Naive thymus-derived CD4-positive, alpha-beta T cell (primary cell): ENCODE results near the gene LMAN2L. TPM values are rescaled to one million over a fixed set of nuclear protein-coding genes. Genes with fewer than 3 reads are reported as not detected.
A peak's percentile ranks its signal among the peaks of the same experiment; 100 is the strongest.

ENCODE experiments used
- ATAC-seq: fragments of 150-1000 bp; cut with Tn5 transposase; 2 replicates; pipeline ENCODE4 v1.10.0; 2021; ENCODE audit warnings: mild to moderate bottlenecking, moderate library complexity
- CTCF ChIA-PET: fragments of 350-600 bp; sonication (Branson Sonifier 250); formaldehyde crosslinking; loops from one replicate; lab custom pipeline; 2021; ENCODE audit warnings: antibody characterized with exemption; lab: Charles Lee
- POLR2A ChIA-PET: fragments of 350-600 bp; sonication (Branson Sonifier 250); formaldehyde crosslinking; loops from one replicate; lab custom pipeline; 2021; ENCODE audit warnings: antibody characterized with exemption, inconsistent platforms; lab: Charles Lee
- DNase-seq, 9 donors: peaks; one replicate each; pipeline versions ENCODE4 v3.0.0 to v3.0.0-alpha.2; 2020 to 2022; ENCODE audit warnings: mixed read lengths in 1 of 9
- H3K27ac ChIP-seq: one replicate; pipeline ENCODE4 v1.7.0; 2013; ENCODE audit warnings: mild to moderate bottlenecking, low read depth, low read length, moderate library complexity
- H3K27me3 ChIP-seq, 2 donors: one replicate each; pipeline ENCODE4 v1.7.0; 2013; ENCODE audit warnings: low read length in 2 of 2, mild to moderate bottlenecking in 2 of 2, moderate library complexity in 2 of 2; ENCODE audit not compliant: control insufficient read depth in 2 of 2, insufficient read depth in 2 of 2
- H3K36me3 ChIP-seq, 3 experiments: 1 replicate in 2 of 3; 2 replicates in 1 of 3; pipeline ENCODE4 v1.7.0; 2013; ENCODE audit warnings: low read length in 3 of 3, mild to moderate bottlenecking in 3 of 3, moderate library complexity in 1 of 3; ENCODE audit not compliant: insufficient read depth in 3 of 3, control insufficient read depth in 2 of 3
- H3K4me1 ChIP-seq, 2 donors: one replicate each; pipeline ENCODE4 v1.7.0; 2013; ENCODE audit warnings: low read length in 2 of 2, mild to moderate bottlenecking in 2 of 2, moderate library complexity in 1 of 2; ENCODE audit not compliant: control insufficient read depth in 2 of 2, insufficient read depth in 2 of 2
- H3K4me3 ChIP-seq: 2 replicates; pipeline ENCODE4 v1.7.0; 2013; ENCODE audit warnings: mild to moderate bottlenecking, low read length
- H3K9me3 ChIP-seq, 3 experiments: 1 replicate in 2 of 3; 2 replicates in 1 of 3; pipeline ENCODE4 v1.7.0; 2013; ENCODE audit warnings: low read length in 3 of 3; ENCODE audit not compliant: control insufficient read depth in 2 of 3
- H3K27ac Mint-ChIP-seq, 9 donors: one replicate each; pipeline ENCODE4 v1.8.0; 2020 to 2022; ENCODE audit warnings: mixed read lengths in 9 of 9, mild to moderate bottlenecking in 8 of 9, moderate library complexity in 5 of 9, inconsistent platforms in 2 of 9
- H3K27me3 Mint-ChIP-seq, 5 donors: one replicate each; pipeline ENCODE4 v1.8.0; 2021 to 2022; ENCODE audit warnings: mixed read lengths in 5 of 5, mild to moderate bottlenecking in 1 of 5
- H3K36me3 Mint-ChIP-seq, 5 donors: one replicate each; pipeline ENCODE4 v1.8.0; 2020 to 2022; ENCODE audit warnings: mixed read lengths in 5 of 5, mild to moderate bottlenecking in 3 of 5, inconsistent platforms in 1 of 5
- H3K4me1 Mint-ChIP-seq, 7 donors: one replicate each; pipeline ENCODE4 v1.8.0; 2020 to 2022; ENCODE audit warnings: mixed read lengths in 7 of 7, mild to moderate bottlenecking in 3 of 7, inconsistent platforms in 1 of 7
- H3K4me3 Mint-ChIP-seq, 10 donors: one replicate each; pipeline ENCODE4 v1.8.0; 2020 to 2022; ENCODE audit warnings: mild to moderate bottlenecking in 10 of 10, mixed read lengths in 10 of 10, moderate library complexity in 6 of 10, inconsistent platforms in 2 of 10
- H3K9me3 Mint-ChIP-seq, 11 donors: one replicate each; pipeline ENCODE4 v1.8.0; 2020 to 2022; ENCODE audit warnings: mixed read lengths in 11 of 11, mild to moderate bottlenecking in 4 of 11, inconsistent platforms in 1 of 11, moderate library complexity in 1 of 11
- intact Hi-C, 2 donors: fragments of 100-400 bp; cut with micrococcal nuclease; formaldehyde crosslinking; loops; one replicate each; pipeline ENCODE4 v1.15.1; 2023
- polyA plus RNA-seq, 2 donors: library from polyadenylated mRNA; unstranded; fragments of 300-500 nt; fragmentation: Illumina TruSeq; gene quantifications; one replicate each; pipeline ENCODE4 v1.2.3, GENCODE V29; 2021
- total RNA-seq, 6 experiments: library from RNA in 5 of 6; stranded (reverse) in 5 of 6; gene quantifications; 1 replicate in 5 of 6; 2 replicates in 1 of 6; pipeline ENCODE4 v1.2.3 and lab custom pipeline; 2021 to 2026

The LMAN2L gene
- total and polyA plus RNA-seq, 7 experiments from 2014 or later: 5.0 to 28.4 (median 10.2) TPM

GRCh38 chr2:96762529-96763311 is 22.9 kb upstream of the LMAN2L start:
- peak overlapping the region; percentile 16 to 92 (median 75) for H3K27ac Mint-ChIP-seq
- ATAC-seq: no peak
- peaks cover 48 to 75% (median 64%) of the 10 kb centered on the region in 7 donors for H3K4me1 Mint-ChIP-seq
- H3K27me3 Mint-ChIP-seq: no peaks in the 10 kb centered on the region
- peak overlapping the region; percentile 83 for H3K4me3 ChIP-seq
- peak overlapping the region; percentile 70 to 96 (median 84) for H3K4me3 Mint-ChIP-seq
- H3K27me3 ChIP-seq: no peaks in the 10 kb centered on the region
- intact Hi-C loops: loop anchor here (5.0 to 10.0 kb wide), 12 partner anchors 40 to 1232 kb away; partner anchors contain the start of genes ANKRD39 (in 1 of the 2), ARID5A (in 1 of the 2), CIAO1 (in 1 of the 2) and CNNM3 (in 1 of the 2)
- no peaks in the 10 kb centered on the region for H3K9me3 ChIP-seq
- H3K4me1 ChIP-seq: peaks cover 46 to 53% of the 10 kb centered on the region in 2 donors
- ChIA-PET POLR2A (interaction anchor here (0.6 to 4.1 kb wide), 7 partner anchors 12 to 494 kb away, joined by 3 to 19 read pairs (median 4); partner anchors contain the start of gene CNNM3), CTCF (interaction anchor here (0.6 to 4.8 kb wide), 15 partner anchors 10 to 588 kb away, joined by 3 to 40 read pairs (median 3); no protein-coding TSS in a partner anchor)
- no peaks in the 10 kb centered on the region for H3K9me3 Mint-ChIP-seq
- peaks cover 0 to 7% (median 4%) of the 10 kb centered on the region in 5 donors for H3K36me3 Mint-ChIP-seq
- H3K27ac ChIP-seq: peak overlapping the region; percentile 35
- H3K36me3 ChIP-seq: peaks cover 0 to 8% (median 0%) of the 10 kb centered on the region in 3 experiments
- peak in 2 of 9 donors; percentile 13 to 26 for DNase-seq

GRCh38 chr2:96760986-96761832 is 21.3 kb upstream of the LMAN2L start:
- CTCF ChIA-PET: interaction anchor here (0.5 to 4.8 kb wide), 16 partner anchors 12 to 351 kb away, joined by 3 to 40 read pairs (median 3); partner anchors contain the start of genes ANKRD36 and ANKRD39
- H3K9me3 Mint-ChIP-seq: no peaks in the 10 kb centered on the region
- H3K4me1 ChIP-seq: peaks cover 46 to 53% of the 10 kb centered on the region in 2 donors
- intact Hi-C loops: loop anchor here (1.0 to 10.0 kb wide), 24 partner anchors 13 to 1234 kb away; partner anchors contain the start of genes ANKRD36 (in 2 of the 2), ANKRD39 (in 2 of the 2), ARID5A (in 2 of the 2) and CIAO1 (in 2 of the 2)
- peaks cover 42 to 62% (median 50%) of the 10 kb centered on the region in 7 donors for H3K4me1 Mint-ChIP-seq
- DNase-seq (peak in 2 of 9 donors; percentile 87 to 90), ATAC-seq (peak; percentile 87)
- H3K27ac Mint-ChIP-seq: peak overlapping the region; percentile 75 to 94 (median 85)
- H3K27me3 ChIP-seq: no peaks in the 10 kb centered on the region
- POLR2A ChIA-PET: interaction anchor here (0.6 to 4.1 kb wide), 13 partner anchors 9 to 223 kb away, joined by 3 to 19 read pairs (median 4); partner anchors contain the start of genes KANSL3 and LMAN2L
- peak overlapping the region; percentile 83 for H3K4me3 ChIP-seq
- no peaks in the 10 kb centered on the region for H3K9me3 ChIP-seq
- H3K27ac ChIP-seq: peak overlapping the region; percentile 70
- peaks cover 0 to 3% (median 0%) of the 10 kb centered on the region in 5 donors for H3K36me3 Mint-ChIP-seq
- no peaks in the 10 kb centered on the region for H3K27me3 Mint-ChIP-seq
- no peaks in the 10 kb centered on the region for H3K36me3 ChIP-seq
- peak overlapping the region; percentile 70 to 96 (median 84) for H3K4me3 Mint-ChIP-seq

DNA sequence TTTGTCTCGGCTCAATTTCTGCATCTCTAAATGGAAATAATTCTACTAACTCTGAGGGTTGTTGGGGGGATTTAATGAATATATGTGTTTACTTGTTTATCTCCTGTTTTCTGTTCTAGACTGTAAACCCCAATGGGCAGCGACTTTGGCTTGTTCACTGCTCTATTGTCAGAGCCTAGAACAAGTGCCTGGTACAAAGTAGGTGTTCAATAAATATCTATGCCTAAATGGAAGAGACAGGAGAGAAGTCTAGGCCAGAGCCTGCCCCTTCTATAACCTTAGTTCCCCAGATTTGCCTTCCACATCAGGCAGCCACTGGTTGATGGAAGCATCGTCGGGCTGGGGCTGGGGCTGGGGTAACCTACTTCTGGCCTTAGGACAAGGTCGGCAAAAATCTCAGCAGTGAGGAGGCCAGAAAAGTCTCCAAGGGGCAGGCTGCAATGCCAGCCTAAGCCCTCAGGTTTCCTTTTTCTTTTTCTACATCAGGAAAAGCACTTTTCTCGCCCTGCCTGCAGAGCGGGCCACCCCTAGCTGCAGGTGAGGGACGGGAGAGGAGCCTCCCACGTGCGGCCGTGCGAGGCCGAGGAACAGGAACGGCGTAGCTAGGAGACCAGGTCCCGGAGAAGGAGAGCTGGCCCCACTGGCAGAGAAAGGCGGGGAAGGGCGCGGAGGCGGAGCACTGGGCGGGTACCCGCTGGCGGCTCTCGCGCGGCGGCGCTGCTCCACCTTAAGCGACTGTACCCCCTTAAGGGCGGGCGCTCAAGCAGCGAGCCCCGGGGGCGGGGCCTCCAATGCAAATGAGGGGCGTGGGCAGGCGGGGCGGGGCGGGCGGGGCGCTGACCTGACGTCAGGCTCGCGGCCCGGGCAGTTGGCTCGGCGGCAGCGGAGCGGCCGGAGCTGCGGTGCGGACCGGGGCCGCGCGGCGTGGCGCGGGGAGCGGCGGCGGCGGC is 20.4 kb upstream of the LMAN2L start, which contains the start of gene CNNM4:
TSS of gene CNNM4 (plus strand) at position 867 of the 950 bp plus-strand sequence. CDS start 98 bp downstream, outside the sequence.
- CTCF ChIA-PET: interaction anchor here (0.5 to 4.8 kb wide), 10 partner anchors 14 to 352 kb away, joined by 3 to 40 read pairs (median 3); partner anchors contain the start of genes ANKRD36, ANKRD39 and CNNM3
- Histone ChIP-seq H3K36me3 (no peaks in the 10 kb centered on the region), H3K9me3 (no peaks in the 10 kb centered on the region), H3K27ac (peak within 1 kb of the TSS; percentile 81), H3K27me3 (no peaks in the 10 kb centered on the region), H3K4me1 (peaks cover 46 to 53% of the 10 kb centered on the region in 2 donors), H3K4me3 (peak within 1 kb of the TSS; percentile 83)
- peaks cover 0 to 3% (median 0%) of the 10 kb centered on the region in 5 donors for H3K36me3 Mint-ChIP-seq
- peak within 1 kb of the TSS; percentile 80 to 94 (median 90) for H3K27ac Mint-ChIP-seq
- POLR2A ChIA-PET: interaction anchor here (0.6 to 4.1 kb wide), 9 partner anchors 14 to 222 kb away, joined by 3 to 19 read pairs (median 6); partner anchors contain the start of genes KANSL3 and LMAN2L
- peak; percentile 96 for ATAC-seq
- H3K27me3 Mint-ChIP-seq: no peaks in the 10 kb centered on the region
- H3K4me1 Mint-ChIP-seq: peaks cover 41 to 57% (median 49%) of the 10 kb centered on the region in 7 donors
- DNase-seq: peak; percentile 82 to 95 (median 91)
- no peaks in the 10 kb centered on the region for H3K9me3 Mint-ChIP-seq
- intact Hi-C loops: loop anchor here (1.0 to 10.0 kb wide), 24 partner anchors 14 to 1234 kb away; partner anchors contain the start of genes ANKRD36 (in 2 of the 2), ANKRD39 (in 2 of the 2), ARID5A (in 2 of the 2) and CIAO1 (in 2 of the 2)
- peak within 1 kb of the TSS; percentile 85 to 96 (median 89) for H3K4me3 Mint-ChIP-seq

- Mint-ChIP-seq H3K9me3 (no peaks in the 10 kb centered on the region), H3K36me3 (peaks cover 0 to 3% (median 0%) of the 10 kb centered on the region in 5 donors), H3K4me1 (peaks cover 40 to 55% (median 46%) of the 10 kb centered on the region in 7 donors), H3K27ac (peak overlapping the region; percentile 76 to 93 (median 90)), H3K4me3 (peak overlapping the region in 9 of 10 donors; percentile 23 to 96 (median 89)), H3K27me3 (peaks cover 0 to 2% (median 0%) of the 10 kb centered on the region in 5 donors)
- Histone ChIP-seq H3K9me3 (no peaks in the 10 kb centered on the region), H3K4me3 (no peak overlapping the region), H3K27ac (peak overlapping the region; percentile 81), H3K36me3 (no peaks in the 10 kb centered on the region), H3K4me1 (peaks cover 45 to 51% of the 10 kb centered on the region in 2 donors), H3K27me3 (no peaks in the 10 kb centered on the region)
- CTCF ChIA-PET: interaction anchor here (1.0 to 1.3 kb wide), 2 partner anchors 57 to 231 kb away, joined by 3 read pairs; partner anchors contain the start of gene CNNM3
- ATAC-seq: no peak
- intact Hi-C loops: no loop called here
- DNase-seq: no peak
- POLR2A ChIA-PET: interaction anchor here (0.6 to 3.4 kb wide), 9 partner anchors 10 to 203 kb away, joined by 3 to 19 read pairs (median 6); partner anchors contain the start of genes CNNM3, KANSL3 and LMAN2L
Measured at GRCh38 chr2:96759548-96759947, 19.7 kb upstream of the LMAN2L start.

DNA sequence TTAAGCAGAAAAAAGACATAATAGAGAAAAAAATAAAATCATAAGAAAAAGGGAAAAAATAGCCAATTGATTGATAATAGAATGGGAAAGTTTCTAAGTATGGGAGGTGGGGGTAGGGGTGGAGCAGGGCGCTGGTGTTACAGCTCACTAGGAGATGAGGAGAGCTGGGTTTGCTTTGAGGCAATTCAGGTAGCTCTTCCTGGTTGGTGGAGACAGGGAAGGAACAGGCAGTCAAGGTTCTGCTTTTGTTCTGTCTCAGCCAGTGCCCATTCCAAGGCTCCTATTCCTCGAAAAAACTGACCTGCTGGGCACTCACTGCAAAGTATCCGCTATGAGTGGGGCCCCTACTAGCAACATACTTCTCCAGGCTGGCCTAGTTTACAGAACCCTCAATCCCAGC is 19.1 kb upstream of the LMAN2L start:
- Mint-ChIP-seq H3K27me3 (peaks cover 0 to 4% (median 0%) of the 10 kb centered on the region in 5 donors), H3K9me3 (no peaks in the 10 kb centered on the region), H3K36me3 (peaks cover 0 to 3% (median 0%) of the 10 kb centered on the region in 5 donors), H3K27ac (peak overlapping the region in 7 of 9 donors; percentile 76 to 92 (median 90)), H3K4me3 (peak overlapping the region in 3 of 10 donors; percentile 85 to 96 (median 91)), H3K4me1 (peaks cover 35 to 49% (median 41%) of the 10 kb centered on the region in 7 donors)
- Histone ChIP-seq H3K4me3 (no peak overlapping the region), H3K4me1 (peaks cover 40 to 46% of the 10 kb centered on the region in 2 donors), H3K27ac (no peak overlapping the region), H3K36me3 (no peaks in the 10 kb centered on the region), H3K9me3 (no peaks in the 10 kb centered on the region), H3K27me3 (no peaks in the 10 kb centered on the region)
- DNase-seq: no peak
- POLR2A ChIA-PET: interaction anchor here (0.8 to 3.4 kb wide), 6 partner anchors 9 to 121 kb away, joined by 3 to 19 read pairs (median 8); partner anchors contain the start of genes CNNM3, KANSL3 and LMAN2L
- CTCF ChIA-PET: no interaction called here
- ATAC-seq: no peak
- intact Hi-C loops: no loop called here
